ENCODE data around the gene POPDC2. TPM values are rescaled to one million over a fixed set of nuclear protein-coding genes. Genes with fewer than 3 reads are reported as not detected.

POPDC2 gene
- polyA plus RNA-seq, 1 of the 3 experiments (the other 2 are of a cell fraction): 19.9 TPM

GRCh38 chr3:119700269-119700919 lies 40.0 kb upstream of the POPDC2 start:
- ChIA-PET POLR2A (no interaction called here), CTCF (interaction anchor here (1.0 to 1.2 kb wide), 2 partner anchors 10 to 19 kb away, joined by 3 to 4 read pairs; no protein-coding TSS in a partner anchor)
- Histone ChIP-seq H2AFZ (ENCODE audit: low read depth) (peak overlapping the region; percentile 50; the same call in 1 of the 2 replicates), H3K9ac (no peak overlapping the region), H3K79me2 (ENCODE audit: insufficient read depth) (no peaks in the 10 kb centered on the region), H3K27ac (ENCODE audit: low read depth in 2 of 2, low read length in 1 of 2) (no peak overlapping the region), H3K9me3 (no peaks in the 10 kb centered on the region), H3K36me3 (replicated peaks in 1 of 2; ENCODE audit: control insufficient read depth in 1 of 2, insufficient read depth in 2 of 2, low read length in 1 of 2) (no peaks in the 10 kb centered on the region), H3F3A (replicated peaks; ENCODE audit: insufficient read depth) (peaks cover 4% of the 10 kb centered on the region), H3K4me1 (ENCODE audit: control insufficient read depth in 1 of 2, insufficient read depth in 2 of 2, low read depth in 1 of 2, low read length in 1 of 2) (peaks cover 0 to 2% of the 10 kb centered on the region in 2 experiments; a peak in 3 of 4 replicates), H3K9me2 (no peaks in the 10 kb centered on the region), H4K20me1 (ENCODE audit: insufficient read depth) (no peaks in the 10 kb centered on the region), H3K4me2 (no peak overlapping the region), H3K27me3 (ENCODE audit: insufficient read depth) (no peaks in the 10 kb centered on the region), H3K4me3 (ENCODE audit: low read depth in 2 of 2, low read length in 1 of 2) (no peak overlapping the region)
- TF ChIP-seq ELF1 (IDR thresholded peaks at IDR 0.05) (peak; percentile 44), TEAD4 (IDR thresholded peaks at IDR 0.05; ENCODE audit: borderline replicate concordance, insufficient read depth) (no peak)
- 95% methylated on average over 4 of the region's 4 CpGs for WGBS (ENCODE audit: low lambda C conversion rate)
- DNase-seq: no peak

DNA sequence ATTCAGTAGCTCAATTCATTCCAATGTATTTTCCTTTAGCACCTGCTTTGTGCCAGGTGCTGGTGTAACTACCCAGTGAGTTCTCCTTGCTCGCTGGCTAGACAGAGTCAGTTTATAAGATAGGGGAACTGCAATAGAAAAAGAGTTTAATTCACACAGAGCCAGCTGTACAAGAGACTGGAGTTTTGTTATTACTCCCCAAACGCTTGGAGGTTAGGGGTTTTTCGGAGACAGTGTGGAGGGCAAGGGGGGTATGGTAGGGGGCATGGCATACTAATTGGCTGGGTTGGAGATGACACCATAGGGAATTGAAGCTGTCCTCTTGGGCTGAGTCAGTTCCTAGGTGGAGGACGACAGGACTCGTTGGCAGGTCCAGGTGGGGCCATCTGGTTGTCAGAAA lies 37.0 kb upstream of the POPDC2 start:
- no peaks in the 10 kb centered on the region for H3K9me3 ChIP-seq
- CTCF ChIA-PET: interaction anchor here (1.2 to 1.7 kb wide), 3 partner anchors 16 to 813 kb away, joined by 3 to 5 read pairs (median 3); no protein-coding TSS in a partner anchor
- TF ChIP-seq EZH2phosphoT487 (IDR thresholded peaks at IDR 0.05; ENCODE audit: borderline replicate concordance, low read depth) (no peak), ELF1 (IDR thresholded peaks at IDR 0.05) (no peak), RAD21 (IDR thresholded peaks at IDR 0.05; ENCODE audit: low read length) (no peak), MEF2A (IDR thresholded peaks at IDR 0.05; ENCODE audit: borderline replicate concordance, low read depth) (no peak), USF2 (IDR thresholded peaks at IDR 0.05; ENCODE audit: borderline replicate concordance, low read depth, low read length) (no peak), RCOR1 (IDR thresholded peaks at IDR 0.05; ENCODE audit: low read length) (no peak), JUND (IDR thresholded peaks at IDR 0.05) (no peak), USF1 (IDR thresholded peaks at IDR 0.05; ENCODE audit: borderline replicate concordance, low read depth) (no peak), RXRA (IDR thresholded peaks at IDR 0.05; ENCODE audit: borderline replicate concordance, low read depth) (no peak), EP300 (IDR thresholded peaks at IDR 0.05; ENCODE audit: borderline replicate concordance in 1 of 2, low read depth in 1 of 2, low read length in 1 of 2) (no peak), GATA2 (CRISPR knock-in tag; IDR thresholded peaks at IDR 0.05) (no peak)

More for the DNA sequence above, 37.0 kb upstream of the POPDC2 start:
- no peaks in the 10 kb centered on the region; a peak in 2 of 4 replicates for H3K4me1 ChIP-seq (ENCODE audit: control insufficient read depth in 1 of 2, insufficient read depth in 2 of 2, low read depth in 1 of 2, low read length in 1 of 2)
- no peaks in the 10 kb centered on the region for H4K20me1 ChIP-seq (ENCODE audit: insufficient read depth)
- H3K27me3 ChIP-seq (ENCODE audit: insufficient read depth): no peaks in the 10 kb centered on the region
- DNase-seq: no peak
- no peaks in the 10 kb centered on the region for H3K79me2 ChIP-seq (ENCODE audit: insufficient read depth)
- H3K9me2 ChIP-seq: no peaks in the 10 kb centered on the region
- H3K9ac ChIP-seq: no peak overlapping the region
- H3K36me3 ChIP-seq (replicated peaks in 1 of 2; ENCODE audit: control insufficient read depth in 1 of 2, insufficient read depth in 2 of 2, low read length in 1 of 2): no peaks in the 10 kb centered on the region
- no peaks in the 10 kb centered on the region for H3F3A ChIP-seq (replicated peaks; ENCODE audit: insufficient read depth)
- no peak overlapping the region for H3K4me2 ChIP-seq
- 80% methylated on average over 5 of the region's 5 CpGs for WGBS (ENCODE audit: low lambda C conversion rate)
- no peak overlapping the region for H3K4me3 ChIP-seq (ENCODE audit: low read depth in 2 of 2, low read length in 1 of 2)
- POLR2A ChIA-PET: no interaction called here
- H2AFZ ChIP-seq (ENCODE audit: low read depth): no peak overlapping the region
- H3K27ac ChIP-seq (ENCODE audit: low read depth in 2 of 2, low read length in 1 of 2): no peak overlapping the region
